ENCODE data around the gene KIF21A.

- TF ChIP-seq POLR2A (IDR thresholded peaks at IDR 0.05; ENCODE audit: low read depth, low read length) (no peak), MAX (IDR thresholded peaks at IDR 0.05; ENCODE audit: insufficient read depth, insufficient read length) (no peak), EZH2 (IDR thresholded peaks at IDR 0.05; ENCODE audit: borderline replicate concordance, low read depth, low read length, severe bottlenecking) (no peak), POLR2AphosphoS5 (IDR thresholded peaks at IDR 0.05; ENCODE audit: insufficient read depth, low read depth, low read length) (no peak), CTCF (IDR thresholded peaks at IDR 0.05; ENCODE audit: extremely low read depth in 1 of 2, insufficient read depth in 1 of 2, low read depth in 1 of 2, low read length in 2 of 2) (no peak), JUN (IDR thresholded peaks at IDR 0.05; ENCODE audit: borderline replicate concordance, insufficient read depth, insufficient read length, low read depth) (no peak), FOS (IDR thresholded peaks at IDR 0.05; ENCODE audit: borderline replicate concordance, insufficient read depth, low read length) (no peak)
These were observed 5.1 kb upstream of the KIF21A start for GRCh38 chr12:39448038-39448437.

All from endothelial cell of umbilical vein (primary cell).